NCI-H774 (cell line): ENCODE results near the gene BACH2.

Experiments used
- DNase-seq: peaks from one replicate; lab custom pipeline; 2025; lab: John Stamatoyannopoulos, UW

BACH2 gene

DNA sequence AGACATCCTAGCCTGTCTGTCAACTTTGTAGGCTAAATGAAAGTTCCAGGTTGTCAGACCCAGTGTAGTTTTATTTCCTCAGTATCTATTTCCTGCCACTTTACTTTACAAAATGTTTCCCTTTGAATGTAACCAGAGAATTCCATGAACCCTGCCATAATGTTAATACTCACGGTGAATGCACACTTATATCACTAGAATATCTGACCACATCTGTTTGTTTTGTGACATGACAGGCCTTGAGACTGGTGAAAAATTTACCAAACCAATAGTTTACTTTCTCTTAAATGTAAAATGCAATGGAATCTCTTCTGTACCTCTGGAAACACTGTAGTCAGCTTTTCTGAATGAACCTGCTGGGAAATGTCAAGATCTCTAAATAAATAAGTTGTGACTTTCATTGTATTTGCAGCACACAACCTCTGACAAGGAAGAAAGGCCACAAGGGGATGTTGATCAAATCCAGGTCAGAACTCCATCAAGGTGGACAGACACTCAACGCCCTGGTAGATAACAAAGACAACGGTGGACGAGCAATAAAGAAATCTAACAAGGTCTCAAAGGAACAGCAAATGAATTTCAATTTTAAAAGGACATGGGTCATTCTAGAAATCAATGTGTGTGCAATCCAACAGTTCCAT, 59.2 kb downstream of the BACH2 start:
- no peak for DNase-seq

DNA sequence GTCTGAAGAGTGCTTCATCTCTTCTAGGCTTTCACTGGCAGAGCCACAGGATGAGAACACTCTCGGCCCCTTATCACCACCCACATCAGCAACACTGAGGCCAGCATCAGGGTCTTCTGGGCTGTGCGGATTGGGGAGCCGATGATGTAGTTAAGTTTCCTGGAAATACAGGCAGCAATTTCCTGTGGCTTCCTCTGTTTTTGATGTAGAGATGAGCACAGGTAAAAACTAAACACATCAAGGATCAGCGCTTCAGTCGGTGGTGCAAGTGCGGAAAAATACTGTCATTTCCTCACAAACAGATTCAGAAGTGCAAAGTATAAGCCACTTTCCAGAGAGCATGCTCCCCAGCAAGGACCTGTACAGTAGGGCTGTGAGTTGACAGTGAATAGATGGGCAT, 62.6 kb downstream of the BACH2 start:
- DNase-seq, result no peak

DNA sequence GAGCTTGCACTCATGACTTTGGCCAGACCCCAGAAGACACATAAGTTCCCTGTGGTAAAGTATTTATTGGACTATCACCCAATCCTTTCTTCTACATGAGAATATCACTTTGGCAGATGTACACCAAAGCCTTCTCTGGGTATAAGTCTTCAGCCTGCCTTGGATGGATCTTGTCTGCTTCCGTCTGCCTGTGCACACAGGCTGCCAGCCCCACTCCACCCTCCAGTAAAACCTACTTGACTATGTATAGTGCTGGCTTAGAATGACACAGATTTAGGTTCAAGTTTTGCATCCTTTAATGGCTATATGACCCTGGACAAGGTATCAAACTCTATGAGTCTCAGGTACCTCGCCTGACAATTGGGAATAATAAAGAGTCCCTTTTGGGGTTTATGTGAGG, 63.4 kb downstream of the BACH2 start:
- no peak for DNase-seq

DNA sequence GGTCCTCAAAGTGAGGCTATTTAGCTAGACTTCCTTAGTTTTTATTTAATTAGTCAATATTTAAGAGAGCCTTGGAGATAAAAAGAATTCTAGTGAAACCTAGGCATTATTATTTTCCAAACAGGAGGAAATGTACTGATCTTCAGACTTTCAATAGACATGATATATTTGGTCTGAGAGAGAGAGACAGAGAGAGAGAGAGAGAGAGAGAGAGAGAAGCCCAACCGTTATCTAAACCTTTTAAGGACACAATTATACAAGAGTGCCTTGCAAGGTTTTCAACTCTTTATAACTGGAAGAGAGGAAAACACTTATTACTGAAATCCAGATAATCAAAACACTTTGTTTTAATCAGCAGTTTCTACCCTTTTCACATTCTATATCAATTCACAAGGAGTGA, 64.8 kb downstream of the BACH2 start:
- no peak for DNase-seq

DNA sequence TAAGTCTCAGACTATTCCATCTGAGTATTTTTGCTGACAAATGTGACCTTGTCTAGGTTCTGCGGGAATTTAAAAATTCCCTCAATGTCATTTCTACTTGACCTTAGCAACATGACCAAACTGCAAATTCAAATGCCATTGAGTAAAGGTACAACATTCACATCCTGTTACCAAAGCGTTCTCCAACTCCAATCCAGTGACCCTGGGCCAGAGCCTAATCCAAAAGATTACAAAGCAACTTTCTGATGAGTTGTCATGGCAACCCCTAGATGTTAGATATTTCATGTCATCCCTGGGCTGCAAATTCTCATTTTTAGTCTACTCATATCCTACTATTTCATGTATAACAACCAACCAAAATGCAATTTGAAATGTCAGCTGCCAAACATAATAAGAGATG, 65.3 kb downstream of the BACH2 start:
- DNase-seq, result no peak

DNA sequence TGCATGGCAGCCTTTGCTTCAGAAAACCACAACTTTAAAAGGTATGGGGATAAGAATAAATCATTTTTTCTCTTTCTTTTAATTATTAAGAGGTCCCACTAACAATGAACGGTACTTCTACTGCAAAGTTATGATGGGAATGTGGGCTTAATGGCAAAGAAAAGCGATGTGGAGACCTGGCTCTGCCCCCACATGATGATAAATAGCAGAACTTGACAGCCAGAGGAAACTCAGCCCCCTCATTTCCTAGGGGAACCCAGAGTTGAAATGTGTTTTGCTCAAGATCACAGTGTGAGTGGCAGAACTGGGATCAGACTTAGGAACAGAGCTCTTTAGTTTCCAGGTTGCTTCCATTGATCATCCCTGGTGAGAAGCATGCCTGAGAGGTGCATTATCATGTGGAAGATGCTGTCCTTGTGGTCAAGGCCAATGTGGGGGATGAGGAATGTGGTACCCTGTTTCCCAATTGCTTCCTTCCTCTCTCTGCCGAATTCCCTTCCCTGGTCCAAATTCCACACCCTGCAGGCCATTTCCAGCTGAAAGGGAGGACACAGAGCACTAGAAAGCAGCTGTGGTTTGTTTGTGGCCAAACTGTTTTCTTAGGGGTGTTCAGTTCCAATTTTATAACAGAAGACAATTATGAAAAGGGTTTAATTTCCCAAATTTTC, 66.0 kb downstream of the BACH2 start:
- no peak for DNase-seq

DNA sequence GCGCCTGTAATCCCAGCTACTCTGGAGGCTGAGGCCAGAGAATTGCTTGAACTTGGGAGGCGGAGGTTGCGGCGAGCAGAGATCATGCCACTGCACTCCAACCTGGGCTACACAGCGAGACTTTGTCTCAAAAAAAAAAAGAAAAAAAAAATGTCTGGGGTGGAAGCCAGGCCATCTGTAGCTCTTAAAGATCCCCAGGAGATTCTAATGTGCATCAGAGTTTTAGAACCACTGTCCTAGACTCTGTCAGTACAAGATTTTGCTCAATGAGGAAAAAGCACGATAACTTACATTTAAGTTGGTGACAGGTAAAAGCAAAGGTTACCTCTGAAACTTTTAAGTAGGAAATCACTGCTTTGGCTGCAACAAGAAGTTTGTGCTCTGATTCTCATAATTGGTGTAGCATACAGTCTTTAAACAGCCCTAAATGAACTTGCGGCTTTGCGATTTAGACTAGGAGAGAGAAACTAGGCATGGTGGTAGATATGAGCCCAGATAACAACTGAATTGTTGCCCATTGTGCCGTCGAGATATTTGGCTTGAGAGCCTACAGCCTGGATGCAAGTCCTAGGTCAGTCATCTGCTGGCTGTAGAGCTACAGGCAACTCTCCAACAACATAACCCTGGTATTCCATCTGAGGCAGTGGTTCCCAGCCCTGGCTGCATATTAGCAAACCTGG, 67.2 kb downstream of the BACH2 start:
- DNase-seq, result no peak

DNA sequence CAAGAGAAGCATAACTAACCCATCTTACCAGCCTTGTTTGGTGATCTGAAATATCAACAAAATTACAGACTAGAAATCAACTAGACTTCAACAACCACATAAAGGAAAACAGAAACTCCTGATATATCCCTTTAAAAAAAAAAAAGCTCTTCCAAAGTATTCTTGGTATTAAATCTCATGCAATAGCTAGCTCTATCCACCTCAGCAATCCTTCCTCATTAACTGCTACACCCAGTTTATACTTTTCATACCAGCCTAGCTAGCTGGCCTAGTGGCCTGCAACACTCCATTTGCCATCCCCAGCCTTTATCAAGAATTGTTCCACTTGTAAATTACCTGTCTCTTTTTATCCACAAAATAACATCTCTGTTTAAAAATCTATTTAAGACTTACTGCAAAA, 69.0 kb downstream of the BACH2 start:
- DNase-seq, result no peak

DNA sequence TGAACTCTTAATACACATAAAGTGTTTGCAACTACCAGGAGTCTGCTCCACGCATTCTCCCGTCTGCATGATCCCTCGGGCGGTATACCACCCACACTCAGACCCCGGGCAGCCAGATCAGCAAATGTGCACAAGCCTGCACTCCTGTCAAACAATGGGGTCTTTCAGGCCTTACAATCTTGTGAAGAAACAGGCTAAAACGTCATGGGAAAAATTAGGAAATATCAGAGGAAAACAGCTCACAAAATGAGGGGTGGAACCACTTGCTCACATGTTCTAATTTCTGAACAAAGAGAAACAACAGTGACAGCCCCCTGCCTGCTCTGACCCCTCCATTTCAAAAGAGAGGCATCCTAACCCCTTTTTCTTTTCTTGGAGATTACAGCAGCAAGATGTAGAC, 69.4 kb downstream of the BACH2 start:
- no peak for DNase-seq

DNA sequence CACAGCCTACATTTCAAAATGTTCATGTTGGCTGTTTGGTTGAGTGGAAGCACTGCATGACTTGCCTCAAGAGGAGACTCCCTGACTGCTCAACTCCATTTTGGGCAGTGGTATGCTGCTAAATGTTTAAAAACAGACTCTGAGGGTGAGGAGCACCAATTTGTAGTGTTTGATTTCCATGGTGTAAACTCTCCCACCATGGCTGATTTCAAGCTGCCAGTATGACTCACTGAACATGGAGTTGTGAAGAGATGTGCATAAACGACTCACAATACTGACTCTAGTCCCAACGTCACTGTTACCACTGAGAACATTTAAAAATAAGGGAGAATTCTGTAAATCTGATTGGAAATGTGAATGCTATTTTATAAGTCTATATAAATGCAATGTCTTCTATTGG, 70.4 kb downstream of the BACH2 start:
- DNase-seq, result no peak

DNA sequence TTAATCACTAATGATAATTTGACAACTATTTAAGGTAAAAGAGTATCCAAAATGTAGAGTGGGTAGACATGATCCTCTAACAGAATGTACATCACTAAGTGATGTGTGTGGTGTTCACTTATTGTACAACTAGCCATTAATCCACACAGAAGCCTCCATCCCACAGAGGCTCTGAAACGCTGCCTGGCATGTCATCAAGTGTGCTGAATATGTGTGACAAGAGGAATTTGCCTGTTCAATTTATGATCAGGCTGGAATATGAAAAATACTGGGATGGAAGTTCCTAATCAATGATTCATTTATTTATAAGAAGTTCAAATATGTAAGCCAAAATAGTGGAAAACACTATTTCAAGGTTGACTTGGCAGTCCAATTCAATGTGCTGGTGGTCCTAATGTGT, 72.4 kb downstream of the BACH2 start:
- no peak for DNase-seq

DNA sequence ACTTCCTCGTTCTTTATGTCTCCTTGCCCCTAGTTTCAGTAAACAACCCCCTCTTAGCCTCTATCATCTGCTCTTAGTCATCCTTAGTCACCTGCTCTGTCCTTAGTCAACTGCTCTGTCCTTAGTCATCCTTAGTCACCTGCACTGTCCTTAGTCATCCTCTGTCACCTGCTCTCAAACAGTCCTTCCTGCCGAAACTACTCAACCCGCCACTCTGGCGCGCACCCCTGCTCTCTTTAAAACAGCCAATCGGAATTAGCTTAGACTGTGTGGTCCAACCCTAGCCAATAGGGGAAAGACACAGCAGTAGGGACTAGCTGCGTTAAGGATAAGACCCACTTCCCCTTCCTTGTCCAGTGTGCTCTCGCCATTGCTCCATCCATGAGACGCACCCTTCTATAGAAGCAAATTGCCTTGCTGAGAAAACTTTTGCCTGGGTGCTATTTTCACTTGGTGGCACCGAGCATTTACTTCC, 73.9 kb downstream of the BACH2 start:
- DNase-seq, result no peak

DNA sequence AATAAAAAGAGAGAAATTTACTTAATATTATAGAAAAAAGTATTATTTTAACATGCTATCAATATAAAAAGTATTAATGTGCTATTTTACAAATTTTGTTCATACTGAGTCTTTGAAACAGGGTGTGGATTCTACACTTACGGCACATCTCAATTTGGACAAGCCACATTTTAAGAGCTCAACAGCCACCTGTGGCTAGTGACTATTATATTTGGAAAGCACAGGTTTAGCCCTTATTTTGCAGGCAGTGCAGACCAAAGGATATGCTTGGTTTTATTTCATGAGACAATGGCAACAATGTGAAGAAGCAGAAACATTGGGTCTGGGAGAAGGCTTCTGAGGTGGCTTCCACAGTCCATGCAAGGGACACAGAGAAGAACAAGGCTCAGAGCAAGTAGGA, 74.6 kb downstream of the BACH2 start:
- DNase-seq, result no peak

DNA sequence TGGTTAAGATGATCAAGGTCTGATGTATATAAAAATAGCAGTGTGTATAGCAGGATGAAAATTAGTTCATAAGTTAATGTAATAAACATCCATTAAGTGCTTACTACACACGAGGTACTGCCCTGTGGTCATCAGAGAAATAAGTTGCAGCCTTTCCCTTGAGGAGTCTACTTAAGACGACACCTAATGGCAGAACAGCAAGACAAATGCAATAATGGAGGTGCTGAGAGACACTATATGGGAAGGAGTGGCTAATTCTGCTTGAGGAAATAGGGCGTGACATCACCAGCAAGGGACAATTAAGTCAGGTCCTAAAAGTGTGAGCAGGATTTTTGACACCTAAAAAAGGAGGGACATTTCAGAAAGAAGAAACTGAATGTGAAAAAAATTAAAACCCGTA, 75.2 kb downstream of the BACH2 start:
- no peak for DNase-seq

DNA sequence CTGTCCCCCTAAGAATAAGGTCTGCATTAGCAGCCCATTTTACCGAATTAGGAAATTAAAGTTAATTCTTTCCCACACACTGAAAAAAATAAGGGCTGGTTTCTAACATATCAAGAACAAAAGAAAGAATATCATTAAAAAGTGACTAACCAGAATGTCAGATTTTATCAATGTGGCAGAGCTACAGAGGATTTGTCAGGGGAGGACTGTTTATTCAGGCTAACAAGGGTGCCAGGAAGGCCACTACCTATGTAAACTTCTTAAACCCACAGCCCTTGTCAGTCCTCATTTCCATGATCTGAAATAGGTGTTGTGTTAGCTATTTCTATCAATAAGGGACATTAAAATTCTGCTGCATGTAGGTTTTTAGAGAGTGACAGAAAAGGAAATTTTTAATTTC, 76.4 kb downstream of the BACH2 start:
- no peak for DNase-seq

DNA sequence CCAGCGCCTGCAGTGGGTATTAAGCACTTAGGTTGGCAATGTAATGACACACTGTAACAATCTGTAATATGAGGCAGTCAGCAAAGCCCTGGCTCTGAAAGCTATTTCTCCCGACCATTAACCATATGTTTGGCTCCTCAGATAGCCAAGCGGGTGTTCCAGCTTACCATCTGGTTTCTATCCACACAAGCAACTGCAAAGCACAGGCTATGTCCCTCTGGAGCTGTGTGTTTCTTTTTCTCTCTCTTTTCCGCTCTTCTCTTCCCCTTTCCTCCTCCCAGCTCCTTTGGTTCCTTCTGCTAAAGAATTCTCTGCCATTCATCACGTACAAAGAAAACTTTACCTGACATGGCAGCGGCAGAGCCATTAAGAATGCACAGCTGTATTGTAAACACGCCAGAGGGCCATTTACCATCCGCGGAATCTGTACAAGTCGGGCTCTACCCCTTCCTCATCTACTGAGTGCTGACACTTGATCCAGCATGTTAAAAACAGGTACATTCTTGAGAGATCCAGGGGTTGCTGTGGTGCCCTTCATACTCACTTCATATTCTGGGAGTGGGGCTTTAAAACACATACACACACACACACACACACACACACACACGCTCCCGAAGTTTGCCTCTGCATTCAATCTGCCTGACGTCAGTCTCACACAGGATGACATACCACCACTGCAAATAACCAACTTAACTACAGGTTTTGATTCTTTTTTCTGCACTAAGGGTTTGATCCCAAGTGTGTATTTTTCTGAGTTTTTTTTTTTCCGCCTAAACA, 77.2 kb downstream of the BACH2 start:
- DNase-seq, result no peak

DNA sequence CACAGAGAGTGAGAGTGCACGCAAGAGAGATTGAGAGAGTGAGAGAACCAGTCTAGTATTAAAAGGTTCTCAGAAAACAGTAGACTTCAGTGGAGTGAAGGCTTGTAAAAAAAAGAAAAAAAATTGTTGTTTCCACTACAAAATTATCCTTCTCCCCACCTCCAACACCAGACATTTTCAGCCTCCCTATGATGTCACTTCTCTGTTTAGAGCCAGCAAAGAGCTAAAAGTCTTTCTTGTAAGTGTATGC, 77.8 kb downstream of the BACH2 start:
- DNase-seq, result peak; percentile 26

DNA sequence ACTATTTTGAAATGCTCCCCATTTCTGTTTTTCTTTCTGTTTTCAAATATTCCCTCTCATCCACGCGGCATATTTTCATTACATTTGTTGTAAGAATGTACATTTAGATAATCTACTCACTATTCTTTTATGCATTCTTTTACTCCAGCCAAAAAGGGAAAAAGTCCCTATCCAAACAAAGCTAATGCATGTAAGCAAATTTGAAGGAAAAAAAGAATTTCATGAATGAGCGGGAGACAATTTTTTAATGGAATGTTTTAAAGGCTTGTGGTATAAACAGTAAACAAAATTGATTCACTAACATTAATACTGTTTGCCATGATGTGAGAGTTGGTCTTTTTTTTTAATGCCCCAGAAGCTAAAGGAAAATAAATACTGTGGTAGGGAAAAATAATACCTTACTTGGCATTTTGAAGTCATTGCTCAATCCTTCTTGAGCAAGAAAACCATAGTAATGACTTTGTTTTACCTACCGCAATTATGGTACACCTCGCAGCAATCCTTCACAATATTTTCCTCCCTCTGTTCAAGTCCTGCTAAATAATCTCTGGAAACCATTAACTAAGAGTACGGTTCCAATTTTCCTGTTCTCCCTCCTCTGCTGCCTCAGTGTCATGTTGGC, 79.0 kb downstream of the BACH2 start:
- no peak for DNase-seq

DNA sequence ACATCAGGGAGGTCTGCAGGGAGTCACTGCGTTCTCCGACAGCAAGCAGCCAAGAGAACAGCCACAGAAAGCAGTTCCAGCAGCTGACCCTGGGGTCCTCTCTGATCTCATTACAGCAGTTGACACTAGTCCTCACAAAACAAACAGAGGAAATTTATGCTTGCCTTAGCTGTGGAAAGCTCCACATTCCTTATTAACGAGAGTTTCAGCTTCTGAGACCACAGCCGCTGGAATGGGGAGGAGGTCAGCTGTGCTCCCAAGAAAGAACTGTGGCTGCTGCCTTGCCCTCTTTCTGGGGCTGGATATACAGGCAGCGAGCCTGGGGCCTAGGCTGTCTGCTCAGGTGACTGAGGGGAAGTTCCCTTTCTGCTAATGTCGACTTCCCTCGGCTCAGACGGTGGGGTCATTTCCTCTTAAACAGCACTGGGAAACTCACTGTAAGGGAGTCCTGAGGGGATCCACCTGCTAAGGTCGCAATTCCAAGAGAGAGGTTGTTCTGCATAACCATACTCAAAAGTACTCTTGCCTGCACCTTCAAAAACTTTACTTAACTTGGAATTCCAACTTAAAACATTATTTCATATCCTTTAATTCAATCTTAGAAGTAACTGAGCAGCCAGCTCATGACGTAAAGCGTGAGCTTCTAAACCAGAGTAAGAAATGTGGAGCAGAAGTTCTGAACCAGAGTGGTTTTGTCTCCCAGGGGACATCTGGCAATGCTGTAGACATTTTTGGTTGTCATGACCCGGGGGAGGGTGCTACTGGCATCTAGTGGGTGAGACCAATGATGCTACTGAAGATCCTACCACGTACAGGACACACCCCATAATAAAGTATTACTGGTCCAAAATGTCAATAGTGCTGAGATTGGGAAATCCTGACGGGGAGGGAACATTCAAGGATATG, 80.3 kb downstream of the BACH2 start:
- no peak for DNase-seq

DNA sequence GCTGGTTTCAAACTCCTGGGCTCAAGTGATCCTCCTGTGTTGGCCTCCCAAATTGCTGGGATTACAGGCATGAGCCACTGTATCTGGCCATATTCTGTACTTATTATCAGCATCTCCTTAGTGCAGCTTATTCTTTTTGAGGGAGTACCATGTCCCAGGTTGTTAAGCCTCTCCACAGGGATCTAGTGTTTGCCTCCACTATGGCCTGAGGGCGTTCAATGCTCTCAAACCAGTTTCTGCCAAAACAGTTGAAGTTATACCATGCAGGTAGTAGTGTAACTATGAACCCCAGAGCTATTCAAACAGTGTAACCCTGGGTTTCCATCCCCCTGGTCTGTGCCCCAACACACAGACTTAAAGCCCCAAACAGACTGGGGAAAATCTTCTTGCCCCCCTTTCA, 81.7 kb downstream of the BACH2 start:
- no peak for DNase-seq

DNA sequence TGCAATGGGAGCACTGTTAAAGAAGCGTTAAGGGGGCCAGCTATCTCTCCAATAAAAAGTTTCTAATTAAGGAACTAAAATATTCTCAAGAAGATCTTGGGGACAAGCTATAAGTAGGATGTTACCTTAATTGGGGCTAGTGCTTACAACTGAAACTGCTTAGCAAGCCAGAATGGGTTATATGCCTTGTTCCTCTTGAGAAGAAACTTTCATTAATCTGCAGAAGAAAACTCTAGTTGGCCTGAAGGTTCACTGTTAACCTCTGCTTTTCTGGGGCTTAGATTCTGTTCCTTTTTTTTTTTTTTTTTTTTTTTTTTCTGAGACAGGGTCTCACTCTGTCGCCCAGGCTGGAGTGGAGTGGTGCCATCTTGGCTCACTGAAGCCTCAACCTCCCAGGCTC, 82.2 kb downstream of the BACH2 start:
- no peak for DNase-seq

DNA sequence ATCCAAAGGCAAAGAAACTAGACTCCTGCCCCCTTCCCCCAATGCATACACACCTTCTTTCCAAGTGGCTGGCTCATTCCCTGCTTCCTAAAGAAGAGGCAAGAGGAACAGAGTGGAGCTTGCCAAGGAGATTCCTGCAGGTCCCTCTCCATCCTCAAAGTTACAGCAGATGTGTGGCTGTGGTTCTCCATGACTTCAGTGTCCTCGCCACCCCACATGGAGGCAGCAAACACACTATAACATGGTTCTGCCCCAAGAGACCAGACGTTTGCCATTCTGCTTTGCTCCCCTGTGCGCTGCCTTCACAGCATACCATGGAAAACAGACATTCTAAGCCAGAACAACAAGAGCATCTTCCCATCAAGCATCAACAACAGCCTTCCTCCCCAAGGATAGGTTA, 84.4 kb downstream of the BACH2 start:
- DNase-seq, result no peak
